Mammary epithelial cell (primary cell): ENCODE measurements around the gene LYZL1.
"Not testable (repeated sequence)": the region's sequence is repeated elsewhere in the genome, so short reads cannot be mapped to it uniquely, and the experiment has no call there.

Source experiments
- EZH2 ChIP-seq: IDR thresholded peaks from 2 replicates; pipeline ENCODE4 v1.6.1; 2012; ENCODE audit warnings: low read length, inconsistent platforms, borderline replicate concordance
- TF ChIP-seq, protein P1 (sequence below), 2 donors: IDR thresholded peaks in 1 of 2; conservative IDR thresholded peaks in 1 of 2; 2 replicates each; pipeline ENCODE4 v1.5.1; 2011 to 2012; ENCODE audit warnings: inconsistent platforms in 2 of 2, low read length in 2 of 2, mild to moderate bottlenecking in 2 of 2, control low read depth in 1 of 2, low read depth in 1 of 2; ENCODE audit not compliant: insufficient read depth in 1 of 2; ENCODE audit errors: extremely low read depth in 1 of 2

DNA sequence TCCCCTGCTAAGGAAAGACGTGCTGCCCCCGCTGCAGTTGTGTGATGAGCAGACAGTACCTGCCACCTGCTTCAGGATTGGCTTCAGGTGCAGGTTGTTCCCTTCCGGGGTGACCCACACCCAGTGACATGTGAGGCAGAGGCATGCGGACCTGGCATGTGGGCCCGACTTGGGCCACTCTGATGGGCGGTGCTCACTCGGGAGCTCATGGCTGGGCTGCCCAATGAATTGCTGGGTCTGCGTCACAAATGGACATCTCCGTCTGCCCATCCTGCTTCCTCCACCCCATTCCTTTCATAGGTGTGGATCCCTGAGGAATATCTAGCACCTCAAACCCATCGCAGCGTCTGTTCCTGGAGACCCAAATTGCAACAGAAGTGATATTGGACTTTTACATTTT lies 19.3 kb downstream of the LYZL1 start:
- TF ChIP-seq, protein P1, sequence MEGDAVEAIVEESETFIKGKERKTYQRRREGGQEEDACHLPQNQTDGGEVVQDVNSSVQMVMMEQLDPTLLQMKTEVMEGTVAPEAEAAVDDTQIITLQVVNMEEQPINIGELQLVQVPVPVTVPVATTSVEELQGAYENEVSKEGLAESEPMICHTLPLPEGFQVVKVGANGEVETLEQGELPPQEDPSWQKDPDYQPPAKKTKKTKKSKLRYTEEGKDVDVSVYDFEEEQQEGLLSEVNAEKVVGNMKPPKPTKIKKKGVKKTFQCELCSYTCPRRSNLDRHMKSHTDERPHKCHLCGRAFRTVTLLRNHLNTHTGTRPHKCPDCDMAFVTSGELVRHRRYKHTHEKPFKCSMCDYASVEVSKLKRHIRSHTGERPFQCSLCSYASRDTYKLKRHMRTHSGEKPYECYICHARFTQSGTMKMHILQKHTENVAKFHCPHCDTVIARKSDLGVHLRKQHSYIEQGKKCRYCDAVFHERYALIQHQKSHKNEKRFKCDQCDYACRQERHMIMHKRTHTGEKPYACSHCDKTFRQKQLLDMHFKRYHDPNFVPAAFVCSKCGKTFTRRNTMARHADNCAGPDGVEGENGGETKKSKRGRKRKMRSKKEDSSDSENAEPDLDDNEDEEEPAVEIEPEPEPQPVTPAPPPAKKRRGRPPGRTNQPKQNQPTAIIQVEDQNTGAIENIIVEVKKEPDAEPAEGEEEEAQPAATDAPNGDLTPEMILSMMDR (conservative IDR thresholded peaks at IDR 0.05 in 1 of 2, IDR thresholded peaks at IDR 0.05 in 1 of 2; ENCODE audit: extremely low read depth in 1 of 2, insufficient read depth in 1 of 2, low read depth in 1 of 2, low read length in 2 of 2), result not testable (repeated sequence)
- not testable (repeated sequence) for TF ChIP-seq EZH2
